NCI-H748 treated with DMSO at 0.1 percent for 48 hours (cell line): ENCODE measurements around the gene CAMK2B.

ENCODE experiments used
- DNase-seq: peaks from one replicate; lab custom pipeline; 2025; lab: John Stamatoyannopoulos, UW

Gene CAMK2B

DNA sequence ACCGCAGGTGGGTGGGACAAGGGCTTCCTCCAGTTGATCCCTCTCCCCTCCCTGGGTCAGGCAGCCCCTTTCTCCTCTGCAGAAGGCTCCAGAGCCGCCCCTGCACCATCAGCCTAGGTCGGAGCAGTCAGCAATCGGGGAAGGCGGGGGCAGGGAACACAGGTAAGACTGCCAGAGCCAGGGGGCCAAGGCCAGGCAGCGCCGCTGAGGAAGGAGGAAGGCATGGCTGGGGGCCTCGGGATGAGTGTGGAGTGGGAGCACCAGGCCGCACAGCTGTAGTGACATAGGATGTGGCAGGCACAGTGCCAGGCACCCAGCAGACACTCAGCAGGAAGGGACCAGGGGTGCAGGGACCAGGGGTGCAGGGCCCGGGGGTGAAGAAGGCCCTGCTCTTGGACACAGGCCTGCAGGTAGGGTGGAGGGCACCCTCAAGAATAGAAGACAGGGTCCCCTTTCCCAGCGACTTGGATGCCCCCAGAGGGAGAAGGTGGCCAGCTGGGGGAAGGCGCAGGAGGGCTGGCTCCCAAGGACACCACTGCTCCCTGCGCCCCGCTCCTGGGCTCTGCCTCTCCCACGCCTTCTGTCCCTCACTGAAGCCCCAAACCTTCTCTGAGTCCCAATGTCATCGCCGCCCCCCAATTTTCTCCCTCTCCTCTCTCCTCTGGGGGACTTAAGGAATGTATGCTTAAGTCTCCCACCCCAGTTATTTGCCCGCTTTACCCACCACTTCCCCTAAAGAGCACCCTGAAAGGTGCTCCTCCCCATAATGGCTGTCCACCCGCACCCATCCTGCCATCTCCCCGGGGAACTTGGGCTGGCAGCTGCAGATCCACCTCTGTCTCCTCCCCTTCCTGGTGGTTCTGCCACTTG is 38.5 kb downstream of the CAMK2B start:
- no peak for DNase-seq

DNA sequence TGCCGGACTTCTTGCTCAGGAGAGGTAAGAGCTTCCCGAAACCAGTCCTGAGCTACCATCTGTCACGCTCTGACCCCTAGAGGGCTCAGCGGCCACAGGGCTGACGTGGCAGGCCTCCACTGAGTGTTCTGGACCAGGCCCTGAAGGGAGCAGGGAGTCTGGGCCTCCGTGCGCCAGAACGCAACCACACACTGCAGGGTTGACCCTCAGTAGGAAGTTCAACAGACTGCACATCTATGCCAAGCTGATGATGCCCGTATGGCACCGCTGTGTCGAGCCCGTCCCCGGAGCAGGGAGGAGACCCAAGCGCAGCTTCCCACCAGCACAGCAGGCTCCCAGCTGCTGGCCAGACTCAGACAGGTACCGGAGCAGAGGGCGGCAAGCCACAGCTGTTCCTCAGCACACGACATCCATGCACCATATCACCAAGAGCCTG is 39.2 kb downstream of the CAMK2B start:
- DNase-seq, result no peak

DNA sequence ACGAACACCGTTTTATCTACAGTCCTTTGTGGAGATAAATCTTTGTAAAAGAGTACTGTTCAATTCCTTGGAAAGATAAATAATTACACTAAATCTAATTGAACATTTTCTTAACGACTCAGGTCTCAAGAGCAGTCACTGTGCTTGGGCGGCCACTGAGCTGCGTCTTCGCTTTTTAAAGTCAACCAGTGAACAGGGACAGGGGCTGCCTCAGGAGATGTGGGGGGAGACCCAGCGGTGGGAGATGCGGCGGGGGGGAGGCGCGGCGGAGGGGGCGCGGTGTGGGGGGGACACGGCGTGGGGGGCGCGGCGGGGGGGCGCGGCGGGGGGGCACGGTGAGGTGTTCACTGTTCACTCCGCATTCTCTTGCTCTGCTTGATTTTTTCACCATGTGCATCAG is 39.8 kb downstream of the CAMK2B start:
- DNase-seq, result no peak

DNA sequence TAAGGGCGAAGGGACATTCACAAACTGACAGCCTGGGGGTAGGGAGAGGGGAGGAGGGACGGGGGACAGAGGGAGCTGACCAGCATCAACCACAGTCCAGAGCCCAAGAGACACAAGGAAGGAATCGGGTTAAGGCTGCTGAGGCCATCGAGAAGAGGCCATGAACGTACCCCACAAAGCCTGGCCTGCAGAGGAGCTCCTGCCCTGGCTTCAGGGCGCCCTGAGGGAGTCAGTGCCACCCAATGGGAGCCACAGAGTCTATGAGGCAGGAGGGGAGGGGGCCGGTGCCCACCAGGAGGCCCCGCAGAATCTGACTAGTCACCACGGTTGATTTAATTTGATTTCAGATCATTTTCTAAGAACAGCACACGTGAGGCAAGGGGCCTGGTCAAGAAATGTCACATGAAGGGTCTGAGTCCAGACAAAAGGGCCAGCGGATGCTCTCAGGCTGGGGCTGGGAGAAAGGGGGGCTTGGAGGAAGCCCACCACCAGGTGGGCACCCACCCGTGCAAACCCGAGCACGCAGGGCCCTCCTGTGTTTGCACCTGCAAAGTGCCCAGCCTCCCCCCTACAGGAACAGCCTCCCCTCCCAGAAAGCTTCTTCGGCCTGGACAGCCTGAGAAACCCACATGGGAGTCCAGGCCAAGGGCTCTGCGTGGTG is 40.4 kb downstream of the CAMK2B start:
- DNase-seq, result no peak

DNA sequence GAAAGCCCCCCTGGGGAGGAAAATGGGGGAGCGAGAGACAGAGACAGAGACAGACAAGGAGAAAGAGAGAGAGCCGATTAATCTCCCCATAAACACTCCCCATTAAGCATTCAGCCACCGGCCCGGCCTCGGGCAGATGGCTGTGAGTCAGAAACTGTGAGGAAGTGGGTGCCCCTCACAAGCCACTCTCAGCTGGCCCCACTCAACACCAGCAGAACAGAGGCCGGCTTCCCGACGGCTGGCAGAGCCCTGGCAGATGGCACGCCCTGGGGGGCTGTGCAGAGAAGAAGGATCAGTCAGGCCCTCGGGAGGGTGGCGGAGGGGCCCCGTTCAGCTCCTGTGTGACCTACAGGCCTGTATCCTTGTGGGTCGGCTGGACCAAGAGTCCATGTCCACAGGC is 41.2 kb downstream of the CAMK2B start:
- DNase-seq, result no peak

DNA sequence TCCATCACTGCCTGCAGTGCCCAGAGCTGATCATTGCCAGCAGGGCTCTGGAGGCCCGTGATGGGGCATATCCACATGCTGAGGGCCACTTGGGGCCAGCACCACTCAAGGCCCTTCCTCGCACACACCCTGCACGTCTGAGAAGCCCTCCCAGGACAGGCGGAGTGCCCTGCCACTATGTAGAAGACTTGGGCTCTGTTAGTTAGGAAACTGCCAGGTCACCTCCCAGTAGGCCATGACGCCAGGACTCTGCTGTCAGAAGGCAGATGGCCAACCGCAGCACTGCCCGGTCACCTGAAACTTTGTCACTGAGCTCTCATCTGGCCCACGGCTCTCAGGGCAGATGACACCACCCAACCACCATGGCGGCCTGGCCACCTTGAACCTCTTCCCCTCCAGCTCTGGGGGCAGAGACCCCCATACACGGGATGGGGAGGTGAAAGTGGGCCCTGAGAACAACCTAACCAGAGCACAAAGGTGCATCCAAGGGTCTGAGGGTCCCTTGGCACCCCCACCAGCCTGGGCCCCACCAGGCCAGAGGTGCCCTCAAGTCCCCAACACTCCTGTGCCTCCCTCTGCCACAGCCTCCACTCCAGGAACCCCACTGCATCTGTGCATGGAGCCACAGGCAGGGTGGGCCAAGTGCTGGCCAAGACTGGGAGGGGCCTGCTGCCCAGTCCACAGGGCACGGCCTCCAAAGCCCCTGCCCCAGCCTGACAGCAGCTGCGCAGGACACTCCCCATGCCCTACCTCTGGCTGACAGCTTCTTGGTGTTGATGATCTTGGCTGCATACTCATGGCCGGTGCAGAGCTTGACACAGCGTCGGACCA is 41.8 kb downstream of the CAMK2B start:
- DNase-seq, result no peak

DNA sequence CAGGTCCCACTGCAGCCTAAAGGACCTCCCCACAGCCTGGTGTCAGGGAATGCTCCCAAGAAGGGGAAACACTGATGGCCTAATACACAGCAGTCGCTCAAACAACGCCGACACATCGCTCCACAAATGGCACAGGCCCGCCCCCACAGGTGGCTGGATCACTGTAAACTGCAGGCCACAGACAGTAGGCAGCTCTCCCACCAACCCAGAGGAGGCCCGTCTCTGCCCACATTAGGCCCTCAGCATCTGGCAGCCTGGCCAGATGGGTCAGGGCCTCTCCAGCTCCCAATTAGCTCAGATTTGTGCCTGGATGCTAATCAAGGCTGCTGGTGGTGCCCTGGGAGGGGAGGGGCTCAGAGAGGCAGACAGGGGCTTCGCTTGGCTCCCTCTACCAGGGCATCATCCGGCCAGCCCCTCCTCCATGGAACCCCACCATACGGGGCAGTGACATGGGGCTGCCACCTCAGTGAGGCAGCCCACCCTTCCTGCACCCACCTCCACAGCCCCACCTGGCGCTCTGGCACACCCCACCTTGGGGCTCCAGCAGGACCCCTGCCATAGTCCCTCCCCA is 42.7 kb downstream of the CAMK2B start:
- no peak for DNase-seq

DNA sequence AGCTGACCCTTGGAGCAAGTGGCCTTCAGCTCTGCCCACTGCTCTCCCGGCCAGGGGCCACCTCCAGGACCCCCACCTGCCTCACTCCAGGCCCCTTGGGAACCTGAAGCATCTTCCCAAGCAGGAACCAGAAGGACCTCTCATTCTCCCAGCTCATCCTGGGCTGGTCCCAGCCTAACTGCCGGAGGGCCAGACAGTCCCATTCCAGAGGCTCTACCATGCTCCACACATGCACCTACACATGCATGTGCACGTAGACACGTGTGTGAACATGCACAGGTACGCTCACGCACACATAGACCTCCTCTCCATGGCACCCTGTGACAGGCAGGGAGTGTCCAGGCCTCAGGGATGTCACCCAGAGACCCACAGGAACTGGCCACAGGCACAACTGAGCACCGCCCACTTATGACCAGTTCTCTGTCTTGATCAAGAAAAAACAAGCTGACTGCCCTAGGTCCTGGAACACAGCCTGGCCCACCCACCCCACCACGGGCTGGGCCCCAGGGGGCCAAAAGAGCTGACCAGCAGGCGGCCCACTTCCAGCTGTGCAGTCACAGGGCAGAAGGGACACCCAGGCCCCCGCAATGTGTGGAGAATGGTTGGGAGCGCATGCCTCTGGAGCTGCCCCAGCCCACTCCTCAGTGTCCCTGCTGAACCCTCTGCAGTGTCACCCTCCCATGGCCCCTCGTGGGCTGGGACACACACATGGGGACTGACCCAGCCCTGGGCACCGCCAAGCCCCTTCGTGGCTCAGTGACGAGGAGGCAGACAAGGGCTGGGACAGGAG is 43.4 kb downstream of the CAMK2B start:
- no peak for DNase-seq

DNA sequence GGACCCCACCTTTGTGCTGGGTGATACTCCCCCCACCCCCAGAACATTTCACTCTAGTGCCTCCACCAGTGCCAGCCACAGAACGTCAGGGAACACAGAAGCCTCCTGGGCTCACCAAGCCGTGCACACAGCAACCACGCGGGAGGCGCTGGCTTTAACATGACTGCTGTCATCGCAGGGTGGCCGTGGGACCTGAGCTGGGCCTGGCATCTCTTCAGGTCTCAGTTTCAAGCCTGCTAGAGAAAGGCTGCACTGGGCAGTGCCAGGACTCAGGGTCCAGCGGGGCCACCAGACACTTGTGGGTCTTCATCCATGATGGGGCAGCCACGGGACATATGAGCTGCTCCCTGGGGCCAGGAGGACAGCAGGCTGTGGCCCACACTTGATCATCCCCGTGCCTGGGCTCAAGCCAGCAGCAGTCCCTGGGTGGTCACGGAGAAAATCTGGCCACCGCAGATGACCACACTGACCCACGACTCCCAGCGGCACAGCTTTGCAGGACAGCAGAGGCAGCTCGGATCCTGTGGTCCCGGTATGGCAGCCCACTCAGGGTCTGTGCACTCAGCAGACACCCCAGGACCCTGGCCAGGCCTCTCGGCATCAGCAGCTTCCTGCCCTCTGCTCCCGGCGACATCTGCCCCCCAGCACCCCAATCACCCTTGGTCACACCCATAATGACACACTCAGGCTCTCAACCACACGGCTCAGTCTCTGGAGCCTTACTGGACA is 44.2 kb downstream of the CAMK2B start:
- DNase-seq, result no peak

DNA sequence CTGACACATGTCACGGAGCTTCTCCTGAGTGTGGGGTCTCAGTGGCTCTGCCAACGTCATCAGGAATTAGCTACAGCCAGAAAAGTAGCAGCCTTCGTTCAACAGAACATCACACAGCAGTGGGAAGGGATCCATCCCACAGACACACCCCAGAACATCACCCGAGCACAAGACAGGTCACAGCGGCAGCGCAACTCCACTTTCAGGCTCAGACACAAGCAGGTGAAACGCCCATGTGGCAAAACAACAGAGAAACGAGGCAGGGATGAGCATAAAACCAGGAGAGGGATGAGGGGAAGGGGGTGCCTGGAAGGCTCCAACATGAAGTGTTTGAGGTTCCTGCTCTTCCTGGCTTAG is 44.8 kb downstream of the CAMK2B start:
- DNase-seq, result no peak

DNA sequence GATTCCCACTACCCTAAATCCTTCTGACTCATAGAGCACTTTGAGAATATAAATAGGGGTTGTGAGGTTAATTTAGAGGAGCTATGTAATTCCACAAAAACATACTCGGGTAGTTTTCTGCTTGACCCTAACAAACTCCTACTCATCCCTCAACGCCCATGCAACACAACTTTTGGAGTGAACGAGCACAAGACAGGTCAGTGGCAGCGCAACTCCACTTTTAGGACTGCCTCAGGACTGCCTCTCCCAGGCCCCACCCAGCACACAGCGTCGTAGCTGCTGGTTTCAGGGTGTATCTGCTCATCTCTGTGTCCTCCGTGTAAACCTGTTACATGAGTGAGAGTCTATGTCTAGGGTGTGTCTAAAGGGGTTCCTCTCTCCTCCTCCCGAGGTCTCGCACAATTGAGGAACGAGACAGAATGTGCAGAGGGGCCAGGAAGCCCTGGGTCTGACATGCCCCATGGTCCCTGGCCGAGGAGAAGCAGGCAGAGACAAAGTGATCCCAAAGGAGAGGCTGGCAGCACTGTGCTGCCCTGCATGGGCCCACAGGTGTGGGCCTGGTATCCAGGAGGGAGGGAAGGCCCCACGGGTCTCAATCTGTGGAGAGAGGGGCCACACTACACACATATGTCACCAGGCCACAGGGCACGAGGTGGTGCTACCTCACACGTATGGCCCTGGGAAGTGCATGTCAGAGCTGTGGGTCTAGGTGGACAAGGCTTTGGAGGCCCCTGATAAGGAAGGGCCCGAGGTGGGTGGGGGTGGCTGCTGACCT is 45.5 kb downstream of the CAMK2B start:
- DNase-seq, result no peak

DNA sequence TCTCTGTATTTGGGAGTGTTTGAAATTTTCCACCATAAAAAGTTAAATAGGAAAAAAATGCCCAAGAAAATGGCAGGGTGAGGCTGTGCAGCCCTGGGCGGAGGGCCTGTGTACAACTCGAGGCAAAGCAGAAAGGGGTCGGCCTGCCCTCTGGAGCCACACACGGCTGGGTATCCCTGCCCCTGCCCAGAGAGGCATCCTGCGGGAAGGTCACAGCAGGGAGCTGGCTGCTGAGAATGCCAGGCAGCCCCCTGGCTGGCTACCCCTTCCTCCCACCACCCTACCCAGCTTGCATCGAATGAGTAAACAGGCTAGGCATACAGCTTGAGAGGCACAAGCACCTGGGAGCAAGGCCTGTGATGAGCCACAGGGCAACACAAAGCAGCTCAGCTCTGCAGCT is 46.1 kb downstream of the CAMK2B start:
- DNase-seq, result no peak

DNA sequence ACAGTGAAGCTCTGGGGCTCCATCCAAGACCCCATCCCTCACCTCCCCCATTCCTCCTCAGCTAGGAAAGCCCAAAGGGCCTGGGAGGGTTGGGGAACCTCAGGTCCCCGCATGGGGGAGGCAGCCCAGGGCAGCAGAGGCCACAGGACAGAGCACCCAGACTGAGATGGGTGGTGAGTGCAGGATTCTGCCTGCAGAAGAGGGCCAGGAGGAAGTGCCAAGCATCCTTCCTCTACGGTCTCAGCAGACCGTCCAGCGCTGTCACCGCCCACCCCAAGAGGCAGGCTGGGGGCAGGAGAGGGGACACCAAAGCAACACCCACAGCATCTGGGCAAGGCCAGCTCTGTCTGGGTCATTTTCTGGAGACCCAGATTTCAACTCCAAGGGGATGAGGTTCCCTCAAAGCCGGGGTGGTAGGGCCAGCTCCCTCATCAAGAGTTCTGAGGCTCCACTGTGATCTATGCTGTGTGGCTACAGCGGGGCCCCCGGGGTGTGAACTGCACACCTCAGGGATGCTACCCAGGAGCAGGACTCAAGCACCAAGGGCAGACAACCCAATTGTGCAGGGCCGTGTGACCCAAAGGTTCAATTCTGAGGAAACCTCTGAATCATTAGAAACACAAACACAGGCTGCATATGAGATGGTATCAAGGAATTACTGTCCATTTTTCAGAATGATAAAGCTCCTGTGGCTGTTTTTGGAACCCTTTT is 46.8 kb downstream of the CAMK2B start:
- DNase-seq, result no peak

DNA sequence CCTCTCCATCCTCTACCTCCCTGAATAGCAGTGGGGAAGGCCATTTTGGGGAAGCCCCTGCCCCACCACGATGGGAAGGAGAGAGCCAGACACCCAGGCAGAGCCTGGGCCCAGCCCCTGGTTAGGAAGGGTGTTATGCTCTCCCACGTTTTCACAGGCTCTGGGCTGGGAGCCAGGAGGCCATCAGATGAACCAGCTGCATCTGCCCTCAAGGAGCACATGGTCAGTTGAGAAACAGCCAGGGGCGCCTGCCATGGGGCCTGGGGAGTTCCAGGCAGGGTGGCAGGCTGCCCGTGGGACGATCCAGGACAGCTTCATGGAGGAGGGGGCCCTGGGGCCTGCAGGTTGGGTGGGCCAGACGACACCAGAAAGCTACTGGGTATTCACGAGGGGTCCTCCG is 47.5 kb downstream of the CAMK2B start:
- DNase-seq, result no peak

DNA sequence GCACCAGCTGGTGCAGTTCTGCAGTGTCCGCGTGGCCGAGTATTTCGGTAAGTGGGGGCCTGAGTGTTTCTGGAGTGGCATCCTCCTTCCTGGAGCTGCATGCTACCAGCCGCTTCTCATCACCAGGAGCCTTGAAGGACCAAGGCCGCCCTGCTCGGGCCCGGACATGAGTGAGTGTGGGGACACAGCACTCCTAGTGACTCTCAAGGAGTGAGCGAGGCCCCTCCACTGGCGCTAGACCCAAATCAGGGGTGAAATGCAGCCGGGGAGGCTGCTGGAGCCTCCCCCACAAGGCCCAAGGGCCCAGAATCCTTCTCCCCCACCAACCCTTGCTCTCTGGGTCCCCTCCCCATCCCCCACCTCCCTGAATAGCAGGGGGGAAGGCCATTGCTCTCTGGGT is 48.0 kb downstream of the CAMK2B start:
- DNase-seq, result no peak

DNA sequence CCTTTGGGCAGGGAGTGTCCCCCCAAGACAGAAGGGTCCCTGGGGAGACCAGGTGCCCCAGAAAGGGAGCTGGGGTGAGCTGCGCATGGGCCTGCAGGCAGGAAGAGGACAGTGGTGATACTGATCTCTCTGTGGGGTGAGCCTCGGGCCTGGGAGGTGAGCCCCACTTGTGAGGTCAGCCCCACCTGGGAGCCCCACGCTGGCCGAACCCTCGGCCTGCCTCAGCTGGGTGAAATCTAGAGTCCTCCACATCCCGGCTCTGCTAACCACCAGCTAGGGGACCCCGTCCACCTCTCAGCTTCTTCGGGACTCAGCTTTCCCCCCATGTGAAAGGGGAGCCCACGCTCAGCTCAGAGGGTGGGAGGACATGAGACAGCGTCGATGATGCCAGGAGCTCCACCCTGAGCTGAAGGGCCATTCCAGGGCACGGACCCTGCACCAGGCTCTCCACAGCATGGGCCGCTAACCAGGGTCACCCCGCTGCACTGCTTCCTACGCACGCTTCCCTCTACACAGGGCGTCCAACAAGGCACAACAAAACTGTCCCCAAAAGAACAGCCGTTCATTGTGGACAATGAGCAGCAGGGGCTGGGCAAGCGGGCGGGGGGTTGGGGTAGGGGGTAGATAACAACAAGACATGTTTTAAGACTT is 48.7 kb downstream of the CAMK2B start:
- DNase-seq, result no peak

DNA sequence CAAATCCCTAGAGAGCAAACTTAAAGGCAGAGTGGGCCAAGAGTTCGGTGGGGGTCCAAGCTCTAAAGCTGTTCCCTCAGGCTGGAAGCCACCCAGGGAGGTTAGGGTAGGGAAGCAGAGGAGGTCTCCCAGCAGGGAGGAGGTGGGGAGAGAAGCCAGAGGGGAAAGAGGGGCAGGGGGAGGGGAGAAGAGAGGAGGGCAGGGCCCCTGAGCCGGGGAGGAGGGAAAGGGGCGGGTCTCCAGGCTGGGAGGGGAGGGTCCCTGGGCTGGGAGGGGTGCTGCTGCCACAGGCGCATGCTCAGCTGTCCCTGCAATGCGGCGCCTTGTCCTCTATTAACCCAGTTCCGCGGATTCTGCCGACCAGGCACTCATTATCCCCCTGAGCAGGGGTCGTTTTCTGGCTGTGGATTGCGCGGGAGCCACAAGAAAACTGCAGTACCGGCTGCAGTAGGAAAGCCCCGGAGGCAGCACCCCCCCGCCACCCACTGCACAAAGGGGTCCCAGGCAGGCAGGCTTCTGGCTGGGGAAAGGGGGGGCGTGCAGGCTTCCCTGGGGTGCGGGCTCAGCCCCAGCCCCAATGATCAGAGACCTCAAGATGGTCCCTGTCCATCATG is 49.3 kb downstream of the CAMK2B start:
- DNase-seq, result no peak

DNA sequence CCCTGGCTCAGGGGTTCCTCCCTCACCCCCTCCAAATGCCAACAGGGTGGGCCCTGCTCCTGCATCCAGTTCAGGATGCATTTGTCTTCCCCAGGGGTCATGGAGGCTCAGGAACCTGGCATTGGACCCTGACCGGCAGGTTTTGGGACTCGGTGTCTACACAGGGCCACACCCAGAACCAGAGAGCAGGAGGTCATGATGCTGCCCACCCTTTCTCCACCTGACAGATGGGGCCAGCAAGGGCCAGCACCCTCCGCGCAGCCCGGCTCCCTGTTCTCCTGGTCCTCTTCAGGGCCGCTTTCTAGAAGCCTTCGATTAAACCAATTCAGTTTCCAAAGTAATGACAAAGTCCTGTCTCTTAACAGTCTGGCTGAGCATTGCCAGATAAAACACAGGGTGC is 50.2 kb downstream of the CAMK2B start:
- DNase-seq, result no peak

DNA sequence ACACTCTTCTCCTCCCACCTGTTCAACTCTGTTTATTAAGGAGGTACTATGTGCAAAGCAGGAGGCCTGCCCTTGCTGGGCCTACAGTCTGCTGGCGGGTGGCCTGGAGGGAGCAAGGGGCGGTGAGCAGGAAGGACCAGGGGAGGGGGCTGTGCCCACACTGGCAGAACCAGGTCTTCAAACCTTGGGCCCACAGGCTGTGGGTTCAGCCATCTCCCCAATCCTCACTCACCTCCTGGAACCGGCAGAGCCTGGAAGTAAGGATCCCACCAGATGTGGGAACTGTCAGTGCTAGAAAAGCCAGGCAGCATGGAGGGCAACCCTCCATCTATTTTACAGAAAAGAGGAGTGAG is 50.8 kb downstream of the CAMK2B start:
- no peak for DNase-seq
